Measurements from ENCODE around the gene LDLRAP1. TPM values are rescaled to one million over a fixed set of nuclear protein-coding genes. Genes with fewer than 3 reads are reported as not detected.

The LDLRAP1 gene
- total and polyA plus RNA-seq, 2 experiments from 2014 or later: 9.6 to 22.7 TPM

- TF ChIP-seq, protein P1, sequence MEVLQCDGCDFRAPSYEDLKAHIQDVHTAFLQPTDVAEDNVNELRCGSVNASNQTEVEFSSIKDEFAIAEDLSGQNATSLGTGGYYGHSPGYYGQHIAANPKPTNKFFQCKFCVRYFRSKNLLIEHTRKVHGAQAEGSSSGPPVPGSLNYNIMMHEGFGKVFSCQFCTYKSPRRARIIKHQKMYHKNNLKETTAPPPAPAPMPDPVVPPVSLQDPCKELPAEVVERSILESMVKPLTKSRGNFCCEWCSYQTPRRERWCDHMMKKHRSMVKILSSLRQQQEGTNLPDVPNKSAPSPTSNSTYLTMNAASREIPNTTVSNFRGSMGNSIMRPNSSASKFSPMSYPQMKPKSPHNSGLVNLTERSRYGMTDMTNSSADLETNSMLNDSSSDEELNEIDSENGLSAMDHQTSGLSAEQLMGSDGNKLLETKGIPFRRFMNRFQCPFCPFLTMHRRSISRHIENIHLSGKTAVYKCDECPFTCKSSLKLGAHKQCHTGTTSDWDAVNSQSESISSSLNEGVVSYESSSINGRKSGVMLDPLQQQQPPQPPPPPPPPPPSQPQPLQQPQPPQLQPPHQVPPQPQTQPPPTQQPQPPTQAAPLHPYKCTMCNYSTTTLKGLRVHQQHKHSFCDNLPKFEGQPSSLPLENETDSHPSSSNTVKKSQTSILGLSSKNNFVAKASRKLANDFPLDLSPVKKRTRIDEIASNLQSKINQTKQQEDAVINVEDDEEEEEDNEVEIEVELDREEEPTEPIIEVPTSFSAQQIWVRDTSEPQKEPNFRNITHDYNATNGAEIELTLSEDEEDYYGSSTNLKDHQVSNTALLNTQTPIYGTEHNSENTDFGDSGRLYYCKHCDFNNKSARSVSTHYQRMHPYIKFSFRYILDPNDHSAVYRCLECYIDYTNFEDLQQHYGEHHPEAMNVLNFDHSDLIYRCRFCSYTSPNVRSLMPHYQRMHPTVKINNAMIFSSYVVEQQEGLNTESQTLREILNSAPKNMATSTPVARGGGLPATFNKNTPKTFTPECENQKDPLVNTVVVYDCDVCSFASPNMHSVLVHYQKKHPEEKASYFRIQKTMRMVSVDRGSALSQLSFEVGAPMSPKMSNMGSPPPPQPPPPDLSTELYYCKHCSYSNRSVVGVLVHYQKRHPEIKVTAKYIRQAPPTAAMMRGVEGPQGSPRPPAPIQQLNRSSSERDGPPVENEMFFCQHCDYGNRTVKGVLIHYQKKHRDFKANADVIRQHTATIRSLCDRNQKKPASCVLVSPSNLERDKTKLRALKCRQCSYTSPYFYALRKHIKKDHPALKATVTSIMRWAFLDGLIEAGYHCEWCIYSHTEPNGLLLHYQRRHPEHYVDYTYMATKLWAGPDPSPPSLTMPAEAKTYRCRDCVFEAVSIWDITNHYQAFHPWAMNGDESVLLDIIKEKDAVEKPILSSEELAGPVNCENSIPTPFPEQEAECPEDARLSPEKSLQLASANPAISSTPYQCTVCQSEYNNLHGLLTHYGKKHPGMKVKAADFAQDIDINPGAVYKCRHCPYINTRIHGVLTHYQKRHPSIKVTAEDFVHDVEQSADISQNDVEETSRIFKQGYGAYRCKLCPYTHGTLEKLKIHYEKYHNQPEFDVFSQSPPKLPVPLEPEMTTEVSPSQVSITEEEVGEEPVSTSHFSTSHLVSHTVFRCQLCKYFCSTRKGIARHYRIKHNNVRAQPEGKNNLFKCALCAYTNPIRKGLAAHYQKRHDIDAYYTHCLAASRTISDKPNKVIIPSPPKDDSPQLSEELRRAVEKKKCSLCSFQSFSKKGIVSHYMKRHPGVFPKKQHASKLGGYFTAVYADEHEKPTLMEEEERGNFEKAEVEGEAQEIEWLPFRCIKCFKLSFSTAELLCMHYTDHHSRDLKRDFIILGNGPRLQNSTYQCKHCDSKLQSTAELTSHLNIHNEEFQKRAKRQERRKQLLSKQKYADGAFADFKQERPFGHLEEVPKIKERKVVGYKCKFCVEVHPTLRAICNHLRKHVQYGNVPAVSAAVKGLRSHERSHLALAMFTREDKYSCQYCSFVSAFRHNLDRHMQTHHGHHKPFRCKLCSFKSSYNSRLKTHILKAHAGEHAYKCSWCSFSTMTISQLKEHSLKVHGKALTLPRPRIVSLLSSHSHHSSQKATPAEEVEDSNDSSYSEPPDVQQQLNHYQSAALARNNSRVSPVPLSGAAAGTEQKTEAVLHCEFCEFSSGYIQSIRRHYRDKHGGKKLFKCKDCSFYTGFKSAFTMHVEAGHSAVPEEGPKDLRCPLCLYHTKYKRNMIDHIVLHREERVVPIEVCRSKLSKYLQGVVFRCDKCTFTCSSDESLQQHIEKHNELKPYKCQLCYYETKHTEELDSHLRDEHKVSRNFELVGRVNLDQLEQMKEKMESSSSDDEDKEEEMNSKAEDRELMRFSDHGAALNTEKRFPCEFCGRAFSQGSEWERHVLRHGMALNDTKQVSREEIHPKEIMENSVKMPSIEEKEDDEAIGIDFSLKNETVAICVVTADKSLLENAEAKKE (CRISPR knock-in tag; IDR thresholded peaks at IDR 0.05): no peak
- TF ChIP-seq STAT1 (IDR thresholded peaks at IDR 0.05; ENCODE audit: unreplicated experiment) (no peak), NANOG (IDR thresholded peaks at IDR 0.05; ENCODE audit: borderline replicate concordance) (no peak), REST (IDR thresholded peaks at IDR 0.05; ENCODE audit: unreplicated experiment) (no peak), POLR2AphosphoS5 (IDR thresholded peaks at IDR 0.05; ENCODE audit: low read depth) (no peak), CREB1 (CRISPR knock-in tag; IDR thresholded peaks at IDR 0.05; ENCODE audit: low read depth) (no peak), EZH2 (IDR thresholded peaks at IDR 0.05; ENCODE audit: low read depth, unreplicated experiment) (no peak), JUNB (IDR thresholded peaks at IDR 0.05; ENCODE audit: unreplicated experiment) (no peak), ZNF331 (CRISPR knock-in tag; IDR thresholded peaks at IDR 0.05; ENCODE audit: low read depth) (no peak)
These were observed 73.7 kb downstream of the LDLRAP1 start (continued) for GRCh38 chr1:25616987-25617624.

Data from GM23338 (cell line).